Uterus (tissue), 2 donors: Measurements from ENCODE around the gene SH2B3.

ENCODE experiments used
- POLR2A ChIP-seq, 2 donors: fragments of 450-650 bp; IDR thresholded peaks; one replicate each; pipeline ENCODE4 v1.6.1; 2016; ENCODE audit warnings: antibody characterized with exemption in 2 of 2, mild to moderate bottlenecking in 1 of 2, moderate library complexity in 1 of 2
- TF ChIP-seq, protein P1 (sequence below), 4 experiments: fragments of 200-600 bp in 2 of 4; fragments of 450-650 bp in 2 of 4; sonication (generic) in 2 of 4; IDR thresholded peaks; one replicate each; pipeline ENCODE4 v1.5.1; 2016 to 2019; ENCODE audit warnings: antibody characterized with exemption in 4 of 4, mild to moderate bottlenecking in 2 of 4, moderate library complexity in 1 of 4

DNA sequence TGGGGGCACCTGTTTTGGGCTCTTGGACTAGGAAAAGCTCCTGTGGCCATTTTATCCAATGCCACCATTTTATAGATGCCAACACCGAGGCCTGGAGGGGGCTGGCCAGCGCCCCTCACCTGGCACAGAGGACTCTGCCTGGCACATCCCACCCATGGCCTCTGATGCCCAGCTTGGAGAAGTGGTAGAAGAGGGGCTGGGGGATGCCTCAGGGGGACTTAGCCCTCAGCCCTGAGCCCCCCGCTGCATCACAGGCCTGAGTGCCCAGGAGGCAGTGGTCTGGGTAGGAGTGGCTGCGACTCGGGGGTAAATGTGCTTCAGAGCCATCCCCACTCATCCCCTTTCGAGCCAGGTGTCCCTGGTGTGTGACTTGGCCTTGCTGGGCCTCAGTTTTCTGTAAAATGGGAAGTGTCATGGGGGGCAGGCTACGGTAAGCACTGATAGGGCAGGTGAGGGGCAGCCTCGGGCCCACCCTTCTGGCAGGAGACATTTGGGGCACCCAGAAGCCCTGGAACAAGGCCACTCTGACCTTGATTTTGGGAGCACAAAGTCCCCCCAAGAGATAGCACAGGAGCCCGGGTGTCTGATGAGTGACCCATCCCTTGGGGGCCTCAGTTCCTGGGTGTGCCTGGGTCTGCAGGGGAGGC, 22.5 kb downstream of the SH2B3 start:
- TF ChIP-seq, protein P1, sequence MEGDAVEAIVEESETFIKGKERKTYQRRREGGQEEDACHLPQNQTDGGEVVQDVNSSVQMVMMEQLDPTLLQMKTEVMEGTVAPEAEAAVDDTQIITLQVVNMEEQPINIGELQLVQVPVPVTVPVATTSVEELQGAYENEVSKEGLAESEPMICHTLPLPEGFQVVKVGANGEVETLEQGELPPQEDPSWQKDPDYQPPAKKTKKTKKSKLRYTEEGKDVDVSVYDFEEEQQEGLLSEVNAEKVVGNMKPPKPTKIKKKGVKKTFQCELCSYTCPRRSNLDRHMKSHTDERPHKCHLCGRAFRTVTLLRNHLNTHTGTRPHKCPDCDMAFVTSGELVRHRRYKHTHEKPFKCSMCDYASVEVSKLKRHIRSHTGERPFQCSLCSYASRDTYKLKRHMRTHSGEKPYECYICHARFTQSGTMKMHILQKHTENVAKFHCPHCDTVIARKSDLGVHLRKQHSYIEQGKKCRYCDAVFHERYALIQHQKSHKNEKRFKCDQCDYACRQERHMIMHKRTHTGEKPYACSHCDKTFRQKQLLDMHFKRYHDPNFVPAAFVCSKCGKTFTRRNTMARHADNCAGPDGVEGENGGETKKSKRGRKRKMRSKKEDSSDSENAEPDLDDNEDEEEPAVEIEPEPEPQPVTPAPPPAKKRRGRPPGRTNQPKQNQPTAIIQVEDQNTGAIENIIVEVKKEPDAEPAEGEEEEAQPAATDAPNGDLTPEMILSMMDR (IDR thresholded peaks at IDR 0.05), result no peak
- TF ChIP-seq POLR2A (IDR thresholded peaks at IDR 0.05), result no peak
